Activated CD4-positive, alpha-beta T cell treated with anti-CD3 and anti-CD28 coated beads, Interleukin-2, amount 50 U/mL, for 24 hours (primary cell): ENCODE data around the gene RAPGEF2.

Source experiments
- DNase-seq, 2 donors: peaks; one replicate each; pipeline ENCODE4 v3.0.0-alpha.2; 2020; ENCODE audit warnings: low read depth in 1 of 2, low spot score in 1 of 2

Gene RAPGEF2

GRCh38 chr4:159129814-159130550, 27.1 kb downstream of the RAPGEF2 start:
- DNase-seq: no peak

- no peak for DNase-seq
Observed at GRCh38 chr4:159131564-159131963, 28.7 kb downstream of the RAPGEF2 start.

- no peak for DNase-seq
Observed at GRCh38 chr4:159134429-159134828, 31.6 kb downstream of the RAPGEF2 start.

GRCh38 chr4:159137176-159137575, 34.3 kb downstream of the RAPGEF2 start:
- no peak for DNase-seq

GRCh38 chr4:159138436-159138835, 35.6 kb downstream of the RAPGEF2 start:
- DNase-seq: no peak

GRCh38 chr4:159141193-159141592, 38.3 kb downstream of the RAPGEF2 start:
- DNase-seq: no peak

- DNase-seq: no peak
Observed at GRCh38 chr4:159142241-159142640, 39.4 kb downstream of the RAPGEF2 start.

- DNase-seq: no peak
Observed at GRCh38 chr4:159142681-159143384, 40.0 kb downstream of the RAPGEF2 start.

GRCh38 chr4:159143687-159144086, 40.8 kb downstream of the RAPGEF2 start:
- no peak for DNase-seq

GRCh38 chr4:159144112-159144694, 41.3 kb downstream of the RAPGEF2 start:
- DNase-seq: no peak

- DNase-seq: no peak
Observed at GRCh38 chr4:159145318-159145991, 42.6 kb downstream of the RAPGEF2 start.

- no peak for DNase-seq
Observed at GRCh38 chr4:159145992-159146330, 43.1 kb downstream of the RAPGEF2 start.

GRCh38 chr4:159146488-159146887, 43.6 kb downstream of the RAPGEF2 start:
- no peak for DNase-seq

GRCh38 chr4:159148441-159148840, 45.6 kb downstream of the RAPGEF2 start:
- DNase-seq: no peak

GRCh38 chr4:159149666-159150065, 46.8 kb downstream of the RAPGEF2 start:
- DNase-seq: no peak

GRCh38 chr4:159150396-159150795, 47.5 kb downstream of the RAPGEF2 start:
- DNase-seq: no peak

- no peak for DNase-seq
Observed at GRCh38 chr4:159150821-159151390, 48.0 kb downstream of the RAPGEF2 start.

GRCh38 chr4:159151689-159152088, 48.8 kb downstream of the RAPGEF2 start:
- no peak for DNase-seq

GRCh38 chr4:159152181-159152580, 49.3 kb downstream of the RAPGEF2 start:
- no peak for DNase-seq

GRCh38 chr4:159153669-159154068, 50.8 kb downstream of the RAPGEF2 start:
- no peak for DNase-seq

- no peak for DNase-seq
Observed at GRCh38 chr4:159155119-159155518, 52.2 kb downstream of the RAPGEF2 start.
